K562 (cell line): ENCODE measurements around the gene ZNF615. TPM values are rescaled to one million over a fixed set of nuclear protein-coding genes. Genes with fewer than 3 reads are reported as not detected.
A peak's percentile ranks its signal among the peaks of the same experiment; 100 is the strongest.

Source experiments
- BDP1 ChIP-seq: IDR thresholded peaks from 3 replicates; pipeline ENCODE4 v1.6.1; 2011; ENCODE audit not compliant: insufficient read length, insufficient read depth
- POLR2G ChIP-seq: fragments of 200-400 bp; formaldehyde crosslinking; IDR thresholded peaks from 2 replicates; pipeline ENCODE4 v1.6.1; 2017; ENCODE audit warnings: low read depth, mild to moderate bottlenecking, antibody characterized with exemption, low read length, moderate library complexity
- RFX5 ChIP-seq: IDR thresholded peaks from 2 replicates; pipeline ENCODE4 v1.6.1; 2011; ENCODE audit warnings: low read depth, mild to moderate bottlenecking, improper control_type of control experiment, low read length
- SNAPC5 ChIP-seq: fragments of 250-450 bp; sonication (Bioruptor Pico); IDR thresholded peaks from 2 replicates; pipeline ENCODE4 v1.8.0; 2021; ENCODE audit warnings: moderate library complexity, mild to moderate bottlenecking, inconsistent platforms
- SNRNP70 ChIP-seq: fragments of 200-400 bp; formaldehyde crosslinking; optimal IDR thresholded peaks from 2 replicates; pipeline ENCODE3; 2017; ENCODE audit warnings: low read depth, low read length
- TAF7 ChIP-seq: fragments of 450-650 bp; IDR thresholded peaks from 2 replicates; pipeline ENCODE4 v1.6.1; 2016; ENCODE audit warnings: missing genetic modification characterization, missing compliant biosample characterization
- THAP12 ChIP-seq: fragments of 250-450 bp; sonication (Bioruptor Pico); IDR thresholded peaks from 2 replicates; pipeline ENCODE4 v1.9.0; 2021; ENCODE audit warnings: mild to moderate bottlenecking, inconsistent platforms
- ZBTB2 ChIP-seq: fragments of 450-650 bp; IDR thresholded peaks from 2 replicates; pipeline ENCODE4 v1.6.1; 2016; ENCODE audit warnings: antibody characterized with exemption
- ZFP30 ChIP-seq: fragments of 250-450 bp; sonication (Bioruptor Pico); IDR thresholded peaks from 2 replicates; pipeline ENCODE4 v1.8.0; 2022; ENCODE audit warnings: moderate library complexity, mild to moderate bottlenecking, inconsistent platforms, borderline replicate concordance
- polyA plus RNA-seq, 8 experiments: library from polyadenylated mRNA; depleted of rRNA in 4 of 8; stranded (reverse) in 5 of 8; unstranded in 3 of 8; fragments of >200 nt; fragmentation: Nextera tagmentation in 2 of 8; fragmentation: Illumina TruSeq in 1 of 8; extraction: Ambion mirVana in 2 of 8; extraction: Trizol in 1 of 8; gene quantifications; 2 replicates each; pipeline versions ENCODE4 v1.2.1 to v1.2.3, GENCODE V29; 2011 to 2014; ENCODE audit warnings: inconsistent platforms in 1 of 8, missing spikeins in 1 of 8
- total RNA-seq, 7 experiments: library from RNA; depleted of rRNA in 6 of 7; stranded (reverse); fragments of >200 nt in 6 of 7; fragmentation: Illumina TruSeq in 2 of 7; extraction: Trizol in 2 of 7; gene quantifications; 2 replicates each; pipeline versions ENCODE4 v1.2.1 to v1.2.3, GENCODE V29; 2011 to 2021; ENCODE audit warnings: low replicate concordance in 1 of 7
- TF ChIP-seq, protein P1 (sequence below): sonication (generic); formaldehyde crosslinking; IDR thresholded peaks from 2 replicates; pipeline ENCODE4 v1.4.0; 2020; ENCODE audit warnings: mild to moderate bottlenecking, missing genetic modification reagents
- TF ChIP-seq, protein P2 (sequence below), 2 experiments: fragments of 200-800 bp in 1 of 2; sonication (Bioruptor generic) in 1 of 2; sonication (generic) in 1 of 2; formaldehyde crosslinking in 1 of 2; IDR thresholded peaks in 1 of 2; conservative IDR thresholded peaks in 1 of 2; 2 replicates each; pipeline versions ENCODE4 v1.5.0 to v1.6.1; 2016 to 2020; ENCODE audit warnings: missing compliant biosample characterization in 1 of 2, missing genetic modification characterization in 1 of 2, missing genetic modification reagents in 1 of 2
- TF ChIP-seq, protein P3 (sequence below): fragments of 250-450 bp; sonication (Bioruptor Pico); IDR thresholded peaks from 2 replicates; pipeline ENCODE4 v1.4.0; 2020

The ZNF615 gene
- total and polyA plus RNA-seq, 9 of the 15 experiments (the other 6 are each of a cell fraction or from before 2014, with no cell fraction given): 1.2 to 4.4 (median 2.7) TPM

GRCh38 chr19:52028027-52028779, 20.2 kb upstream of the ZNF615 start, which contains the start of gene ZNF614 (continued):
- TF ChIP-seq SNAPC5 (CRISPR knock-in tag) (no peak), THAP12 (CRISPR knock-in tag) (no peak), RFX5 (no peak), BDP1 (no peak), SNRNP70 (no peak), TAF7 (tag) (no peak; the same call in 1 of the 2 replicates), ZFP30 (CRISPR knock-in tag) (no peak), POLR2G (peak; percentile 97), ZBTB2 (peak; percentile 57; the same call in 1 of the 2 replicates)
- TF ChIP-seq, protein P1, sequence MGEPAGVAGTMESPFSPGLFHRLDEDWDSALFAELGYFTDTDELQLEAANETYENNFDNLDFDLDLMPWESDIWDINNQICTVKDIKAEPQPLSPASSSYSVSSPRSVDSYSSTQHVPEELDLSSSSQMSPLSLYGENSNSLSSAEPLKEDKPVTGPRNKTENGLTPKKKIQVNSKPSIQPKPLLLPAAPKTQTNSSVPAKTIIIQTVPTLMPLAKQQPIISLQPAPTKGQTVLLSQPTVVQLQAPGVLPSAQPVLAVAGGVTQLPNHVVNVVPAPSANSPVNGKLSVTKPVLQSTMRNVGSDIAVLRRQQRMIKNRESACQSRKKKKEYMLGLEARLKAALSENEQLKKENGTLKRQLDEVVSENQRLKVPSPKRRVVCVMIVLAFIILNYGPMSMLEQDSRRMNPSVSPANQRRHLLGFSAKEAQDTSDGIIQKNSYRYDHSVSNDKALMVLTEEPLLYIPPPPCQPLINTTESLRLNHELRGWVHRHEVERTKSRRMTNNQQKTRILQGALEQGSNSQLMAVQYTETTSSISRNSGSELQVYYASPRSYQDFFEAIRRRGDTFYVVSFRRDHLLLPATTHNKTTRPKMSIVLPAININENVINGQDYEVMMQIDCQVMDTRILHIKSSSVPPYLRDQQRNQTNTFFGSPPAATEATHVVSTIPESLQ (CRISPR knock-in tag): no peak
- TF ChIP-seq, protein P2, sequence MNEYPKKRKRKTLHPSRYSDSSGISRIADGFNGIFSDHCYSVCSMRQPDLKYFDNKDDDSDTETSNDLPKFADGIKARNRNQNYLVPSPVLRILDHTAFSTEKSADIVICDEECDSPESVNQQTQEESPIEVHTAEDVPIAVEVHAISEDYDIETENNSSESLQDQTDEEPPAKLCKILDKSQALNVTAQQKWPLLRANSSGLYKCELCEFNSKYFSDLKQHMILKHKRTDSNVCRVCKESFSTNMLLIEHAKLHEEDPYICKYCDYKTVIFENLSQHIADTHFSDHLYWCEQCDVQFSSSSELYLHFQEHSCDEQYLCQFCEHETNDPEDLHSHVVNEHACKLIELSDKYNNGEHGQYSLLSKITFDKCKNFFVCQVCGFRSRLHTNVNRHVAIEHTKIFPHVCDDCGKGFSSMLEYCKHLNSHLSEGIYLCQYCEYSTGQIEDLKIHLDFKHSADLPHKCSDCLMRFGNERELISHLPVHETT (CRISPR knock-in tag; conservative IDR thresholded peaks at IDR 0.05 in 1 of 2, IDR thresholded peaks at IDR 0.05 in 1 of 2): peak in 1 of 2 experiments; percentile 87; a peak in 2 of 4 replicates
- TF ChIP-seq, protein P3, sequence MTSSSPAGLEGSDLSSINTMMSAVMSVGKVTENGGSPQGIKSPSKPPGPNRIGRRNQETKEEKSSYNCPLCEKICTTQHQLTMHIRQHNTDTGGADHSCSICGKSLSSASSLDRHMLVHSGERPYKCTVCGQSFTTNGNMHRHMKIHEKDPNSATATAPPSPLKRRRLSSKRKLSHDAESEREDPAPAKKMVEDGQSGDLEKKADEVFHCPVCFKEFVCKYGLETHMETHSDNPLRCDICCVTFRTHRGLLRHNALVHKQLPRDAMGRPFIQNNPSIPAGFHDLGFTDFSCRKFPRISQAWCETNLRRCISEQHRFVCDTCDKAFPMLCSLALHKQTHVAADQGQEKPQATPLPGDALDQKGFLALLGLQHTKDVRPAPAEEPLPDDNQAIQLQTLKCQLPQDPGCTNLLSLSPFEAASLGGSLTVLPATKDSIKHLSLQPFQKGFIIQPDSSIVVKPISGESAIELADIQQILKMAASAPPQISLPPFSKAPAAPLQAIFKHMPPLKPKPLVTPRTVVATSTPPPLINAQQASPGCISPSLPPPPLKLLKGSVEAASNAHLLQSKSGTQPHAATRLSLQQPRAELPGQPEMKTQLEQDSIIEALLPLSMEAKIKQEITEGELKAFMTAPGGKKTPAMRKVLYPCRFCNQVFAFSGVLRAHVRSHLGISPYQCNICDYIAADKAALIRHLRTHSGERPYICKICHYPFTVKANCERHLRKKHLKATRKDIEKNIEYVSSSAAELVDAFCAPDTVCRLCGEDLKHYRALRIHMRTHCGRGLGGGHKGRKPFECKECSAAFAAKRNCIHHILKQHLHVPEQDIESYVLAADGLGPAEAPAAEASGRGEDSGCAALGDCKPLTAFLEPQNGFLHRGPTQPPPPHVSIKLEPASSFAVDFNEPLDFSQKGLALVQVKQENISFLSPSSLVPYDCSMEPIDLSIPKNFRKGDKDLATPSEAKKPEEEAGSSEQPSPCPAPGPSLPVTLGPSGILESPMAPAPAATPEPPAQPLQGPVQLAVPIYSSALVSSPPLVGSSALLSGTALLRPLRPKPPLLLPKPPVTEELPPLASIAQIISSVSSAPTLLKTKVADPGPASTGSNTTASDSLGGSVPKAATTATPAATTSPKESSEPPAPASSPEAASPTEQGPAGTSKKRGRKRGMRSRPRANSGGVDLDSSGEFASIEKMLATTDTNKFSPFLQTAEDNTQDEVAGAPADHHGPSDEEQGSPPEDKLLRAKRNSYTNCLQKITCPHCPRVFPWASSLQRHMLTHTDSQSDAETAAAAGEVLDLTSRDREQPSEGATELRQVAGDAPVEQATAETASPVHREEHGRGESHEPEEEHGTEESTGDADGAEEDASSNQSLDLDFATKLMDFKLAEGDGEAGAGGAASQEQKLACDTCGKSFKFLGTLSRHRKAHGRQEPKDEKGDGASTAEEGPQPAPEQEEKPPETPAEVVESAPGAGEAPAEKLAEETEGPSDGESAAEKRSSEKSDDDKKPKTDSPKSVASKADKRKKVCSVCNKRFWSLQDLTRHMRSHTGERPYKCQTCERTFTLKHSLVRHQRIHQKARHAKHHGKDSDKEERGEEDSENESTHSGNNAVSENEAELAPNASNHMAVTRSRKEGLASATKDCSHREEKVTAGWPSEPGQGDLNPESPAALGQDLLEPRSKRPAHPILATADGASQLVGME (CRISPR knock-in tag): 0 out of 2 replicates have a peak, but pooled peaks have one; percentile 11
